H1 (cell line): Measurements from ENCODE around the gene SLC5A8. TPM values are rescaled to one million over a fixed set of nuclear protein-coding genes. Genes with fewer than 3 reads are reported as not detected.

Experiments
- CTCF ChIA-PET: fragments of 300-600 bp; sonication (Branson Sonifier 250); formaldehyde crosslinking; loops from one replicate; lab custom pipeline; 2021; ENCODE audit not compliant: partially characterized antibody; lab: Charles Lee
- POLR2A ChIA-PET: fragments of 300-600 bp; sonication (Branson Sonifier 250); formaldehyde crosslinking; loops from one replicate; lab custom pipeline; 2021; ENCODE audit warnings: inconsistent platforms; ENCODE audit not compliant: partially characterized antibody; lab: Charles Lee
- DNase-seq, 2 experiments: peaks; one replicate each; pipeline versions ENCODE4 v3.0.0 to v3.0.0-alpha.2; 2010 to 2022; ENCODE audit warnings: low spot score in 2 of 2, low read depth in 1 of 2, mixed read lengths in 1 of 2
- FAIRE-seq: peaks from 2 replicates; lab custom pipeline; 2011; peaks lifted over from hg19 to GRCh38; lab: Jason Lieb, UNC
- H2AFZ ChIP-seq: 2 replicates; pipeline ENCODE4 v1.8.1; 2012; ENCODE audit warnings: low read length, inconsistent platforms
- H2AK5ac ChIP-seq: 2 replicates; pipeline ENCODE4 v1.6.1; 2013; ENCODE audit warnings: low read depth, low read length
- H2BK120ac ChIP-seq: replicated peaks from 2 replicates; pipeline ENCODE3; 2013; ENCODE audit warnings: low read depth, low read length, inconsistent platforms
- H2BK12ac ChIP-seq: 2 replicates; pipeline ENCODE4 v1.6.1; 2013; ENCODE audit warnings: low read depth, low read length
- H2BK15ac ChIP-seq: 2 replicates; pipeline ENCODE4 v1.6.1; 2013; ENCODE audit warnings: low read length
- H2BK20ac ChIP-seq: 2 replicates; pipeline ENCODE4 v1.6.1; 2013; ENCODE audit warnings: low read length
- H2BK5ac ChIP-seq: 2 replicates; pipeline ENCODE4 v1.6.1; 2013; ENCODE audit warnings: low read depth, low read length
- H3K14ac ChIP-seq: 2 replicates; pipeline ENCODE4 v1.6.1; 2013; ENCODE audit warnings: inconsistent platforms; ENCODE audit not compliant: insufficient read length
- H3K18ac ChIP-seq: 2 replicates; pipeline ENCODE4 v1.6.1; 2013; ENCODE audit warnings: low read length; ENCODE audit errors: extremely low read depth
- H3K23ac ChIP-seq: 2 replicates; pipeline ENCODE4 v1.6.1; 2013; ENCODE audit warnings: inconsistent platforms; ENCODE audit not compliant: insufficient read length
- H3K23me2 ChIP-seq: 2 replicates; pipeline ENCODE4 v1.6.1; 2013; ENCODE audit warnings: low read depth, low read length
- H3K27ac ChIP-seq: 2 replicates; pipeline ENCODE4 v1.6.1; 2011; ENCODE audit warnings: low read depth, low read length, inconsistent platforms
- H3K27me3 ChIP-seq, 4 experiments: replicated peaks in 1 of 4; 1 replicate in 1 of 4; 2 replicates in 3 of 4; pipeline versions ENCODE4 v1.6.1 to v1.8.1; 2011 to 2013; ENCODE audit warnings: low read length in 3 of 4, mild to moderate bottlenecking in 3 of 4, inconsistent platforms in 2 of 4, mixed read lengths in 2 of 4, moderate library complexity in 1 of 4; ENCODE audit not compliant: control insufficient read depth in 3 of 4, insufficient read depth in 3 of 4; ENCODE audit errors: extremely low read depth in 1 of 4
- H3K36me3 ChIP-seq, 4 experiments: 2 replicates each; pipeline versions ENCODE4 v1.6.1 to v1.8.1; 2011 to 2013; ENCODE audit warnings: mild to moderate bottlenecking in 4 of 4, low read length in 3 of 4, moderate library complexity in 2 of 4, control low read depth in 1 of 4, inconsistent platforms in 1 of 4; ENCODE audit not compliant: insufficient read depth in 4 of 4, control insufficient read depth in 2 of 4
- H3K4ac ChIP-seq: replicated peaks from 2 replicates; pipeline ENCODE3; 2013; ENCODE audit warnings: low read length, low read depth, mixed read lengths, inconsistent platforms; ENCODE audit not compliant: insufficient read length
- H3K4me1 ChIP-seq, 4 experiments: replicated peaks in 1 of 4; 1 replicate in 1 of 4; 2 replicates in 3 of 4; pipeline versions ENCODE4 v1.6.1 to v1.8.1; 2011 to 2013; ENCODE audit warnings: low read length in 3 of 4, inconsistent platforms in 2 of 4, mixed read lengths in 1 of 4; ENCODE audit not compliant: insufficient read depth in 4 of 4, control insufficient read depth in 3 of 4
- H3K4me2 ChIP-seq, 2 experiments: 2 replicates each; pipeline versions ENCODE4 v1.6.1 to v1.8.1; 2011 to 2013; ENCODE audit warnings: low read depth in 2 of 2, low read length in 2 of 2, control low read depth in 1 of 2, inconsistent platforms in 1 of 2, mild to moderate bottlenecking in 1 of 2; ENCODE audit not compliant: insufficient read depth in 1 of 2
- H3K4me3 ChIP-seq, 4 experiments: fragments of 200-600, 300-600 bp in 1 of 4; sonication (generic), shearing (Covaris generic), sonication (Bioruptor Twin) in 1 of 4; 2 replicates each; pipeline versions ENCODE4 v1.5.1 to v1.8.1; 2011 to 2016; ENCODE audit warnings: low read length in 4 of 4, low read depth in 3 of 4, control low read depth in 2 of 4, inconsistent platforms in 2 of 4, mild to moderate bottlenecking in 2 of 4, mixed read lengths in 1 of 4, moderate library complexity in 1 of 4; ENCODE audit not compliant: insufficient read depth in 2 of 4; ENCODE audit errors: extremely low read depth in 1 of 4
- H3K56ac ChIP-seq: replicated peaks from 2 replicates; pipeline ENCODE3; 2013; ENCODE audit warnings: low read depth, mild to moderate bottlenecking, mixed read lengths, low read length, inconsistent platforms; ENCODE audit not compliant: insufficient read length
- H3K79me1 ChIP-seq: 2 replicates; pipeline ENCODE4 v1.6.1; 2013; ENCODE audit warnings: low read depth, low read length, control low read depth
- H3K79me2 ChIP-seq, 2 experiments: 2 replicates each; pipeline versions ENCODE4 v1.6.1 to v1.8.1; 2012 to 2013; ENCODE audit warnings: low read length in 2 of 2, mild to moderate bottlenecking in 2 of 2, inconsistent platforms in 1 of 2; ENCODE audit not compliant: insufficient read depth in 2 of 2, control insufficient read depth in 1 of 2
- H3K9ac ChIP-seq, 4 experiments: replicated peaks in 1 of 4; 1 replicate in 1 of 4; 2 replicates in 3 of 4; pipeline versions ENCODE4 v1.6.1 to v1.8.1; 2011 to 2013; ENCODE audit warnings: low read depth in 3 of 4, low read length in 3 of 4, control low read depth in 2 of 4, mild to moderate bottlenecking in 2 of 4, moderate library complexity in 2 of 4, inconsistent platforms in 1 of 4; ENCODE audit errors: extremely low read depth in 1 of 4
- H3K9me3 ChIP-seq, 2 experiments: 2 replicates each; pipeline versions ENCODE4 v1.6.1 to v1.8.1; 2012 to 2013; ENCODE audit warnings: mild to moderate bottlenecking in 2 of 2, moderate library complexity in 2 of 2, control low read depth in 1 of 2, inconsistent platforms in 1 of 2, low read depth in 1 of 2, low read length in 1 of 2, mixed read lengths in 1 of 2; ENCODE audit not compliant: insufficient read depth in 2 of 2
- H4K20me1 ChIP-seq, 2 experiments: replicated peaks in 1 of 2; 2 replicates each; pipeline versions ENCODE3 to v1.8.1; 2011 to 2013; ENCODE audit warnings: inconsistent platforms in 2 of 2, low read length in 2 of 2, mild to moderate bottlenecking in 1 of 2; ENCODE audit not compliant: insufficient read depth in 2 of 2, control insufficient read depth in 1 of 2
- H4K5ac ChIP-seq: 2 replicates; pipeline ENCODE4 v1.6.1; 2013; ENCODE audit warnings: low read length, low read depth, mixed read lengths, inconsistent platforms; ENCODE audit not compliant: insufficient read length
- H4K8ac ChIP-seq: 2 replicates; pipeline ENCODE4 v1.8.0; 2013; ENCODE audit warnings: mild to moderate bottlenecking, moderate library complexity, low read length, inconsistent platforms; ENCODE audit not compliant: insufficient read depth; ENCODE audit errors: extremely low read depth
- H4K91ac ChIP-seq: replicated peaks from 2 replicates; pipeline ENCODE3; 2013; ENCODE audit warnings: low read length, mixed read lengths, inconsistent platforms; ENCODE audit not compliant: insufficient read length
- CBX5 ChIP-seq: fragments of 300-800, 300-1000 bp; sonication (generic); IDR thresholded peaks from 2 replicates; pipeline ENCODE4 v1.7.1; 2016; ENCODE audit warnings: antibody characterized with exemption, low read length, low read depth
- POU5F1 ChIP-seq: IDR thresholded peaks from 2 replicates; pipeline ENCODE4 v1.6.1; 2011; ENCODE audit warnings: low read depth, mild to moderate bottlenecking, low read length, moderate library complexity
- SP4 ChIP-seq: IDR thresholded peaks from 2 replicates; pipeline ENCODE4 v1.6.1; 2012; ENCODE audit warnings: low read length, inconsistent platforms
- USF2 ChIP-seq: IDR thresholded peaks from 2 replicates; pipeline ENCODE4 v1.6.1; 2011; ENCODE audit warnings: low read length, improper control_type of control experiment
- WGBS, 2 experiments: shearing (Covaris generic) in 1 of 2; methylation state at CpG; one replicate each; pipeline versions ENCODE4 v1.1.6 to v1.1.7; 2013 to 2015; ENCODE audit warnings: low lambda C conversion rate in 2 of 2, mixed read lengths in 2 of 2, inconsistent platforms in 1 of 2, low coverage in 1 of 2, missing lambda C conversion rate in 1 of 2; ENCODE audit not compliant: insufficient replicate concordance in 2 of 2, insufficient coverage in 1 of 2, insufficient read length in 1 of 2; ENCODE audit errors: extremely low coverage in 1 of 2, missing lambda C conversion rate in 1 of 2; 5-methylcytosine and 5-hydroxymethylcytosine counted together
- polyA plus RNA-seq, 7 experiments: library from polyadenylated mRNA; depleted of rRNA in 3 of 7; stranded (reverse) in 5 of 7; unstranded in 2 of 7; fragments of >200 nt in 5 of 7; fragments of 200-250 nt in 2 of 7; gene quantifications; 1 replicate in 5 of 7; 2 replicates in 1 of 7; 4 replicates in 1 of 7; pipeline versions ENCODE4 v1.2.1 to v1.2.3, GENCODE V29; 2011 to 2013; ENCODE audit warnings: missing spikeins in 2 of 7, mixed read lengths in 2 of 7
- total RNA-seq: library from RNA; stranded (reverse); fragmentation: NEBNext Ultra II Directional; extraction: Animal tissue kit (Norgen Biotek cat#: 25700); gene quantifications from 2 replicates; pipeline ENCODE4 v1.2.1, GENCODE V29; 2021

SLC5A8 gene
- total and polyA plus RNA-seq, 2 of the 8 experiments (the other 6 are each of a cell fraction or from before 2014, with no cell fraction given) = 0.11 to 0.21 TPM

- Histone ChIP-seq H3K79me1 (no peaks in the 10 kb centered on the region), H2BK12ac (no peak overlapping the region), H4K91ac (no peak overlapping the region), H3K36me3 (no peaks in the 10 kb centered on the region), H2BK120ac (no peak overlapping the region), H3K4me3 (no peak overlapping the region), H4K5ac (no peak overlapping the region), H4K8ac (no peak overlapping the region), H2BK5ac (no peak overlapping the region), H2AFZ (no peak overlapping the region), H3K4me2 (no peak overlapping the region), H3K27me3 (no peaks in the 10 kb centered on the region), H3K4ac (no peak overlapping the region), H3K23ac (no peak overlapping the region), H3K18ac (no peak overlapping the region), H3K27ac (no peak overlapping the region), H3K4me1 (no peaks in the 10 kb centered on the region), H2BK20ac (no peak overlapping the region), H2BK15ac (no peak overlapping the region), H3K79me2 (no peaks in the 10 kb centered on the region), H3K23me2 (no peaks in the 10 kb centered on the region), H3K14ac (no peak overlapping the region), H4K20me1 (no peaks in the 10 kb centered on the region), H3K9ac (no peak overlapping the region), H2AK5ac (no peak overlapping the region), H3K9me3 (no peaks in the 10 kb centered on the region), H3K56ac (no peak overlapping the region)
- ChIA-PET CTCF (interaction anchor here (0.6 to 1.2 kb wide), 4 partner anchors 13 to 205 kb away, joined by 3 read pairs; no protein-coding TSS in a partner anchor), POLR2A (no interaction called here)
- DNase-seq = no peak
- WGBS, 2 experiments = 99% methylated on average over 3 of the region's 3 CpGs; no CpG with 5 or more reads in 1 of the 2 experiments
- TF ChIP-seq POU5F1 (no peak), USF2 (no peak), CBX5 (no peak), SP4 (no peak)
- FAIRE-seq = no peak
These were observed 35.5 kb downstream of the SLC5A8 start for GRCh38 chr12:101174541-101174940.
